Stimulated activated CD8-positive, alpha-beta memory T cell treated with anti-CD3 and anti-CD28 coated beads, Interleukin-7, amount 100 ng/mL, for 1 hour (primary cell): ENCODE measurements around the gene ITGAV.

Experiments used
- DNase-seq, 2 donors: peaks; one replicate each; pipeline ENCODE4 v3.0.0-alpha.2; 2020; ENCODE audit warnings: low read depth in 2 of 2

ITGAV gene

GRCh38 chr2:186670831-186671230 lies 81.0 kb downstream of the ITGAV start:
- no peak for DNase-seq

- DNase-seq: no peak
Measured at GRCh38 chr2:186675380-186675779, 85.5 kb downstream of the ITGAV start.

- DNase-seq: no peak
Measured at GRCh38 chr2:186683341-186683740, 93.5 kb downstream of the ITGAV start.

GRCh38 chr2:186687807-186688211 lies 98.0 kb downstream of the ITGAV start:
- DNase-seq: no peak

GRCh38 chr2:186688813-186689212 lies 99.0 kb downstream of the ITGAV start:
- no peak for DNase-seq

GRCh38 chr2:186690786-186691185 lies 100.9 kb downstream of the ITGAV start:
- DNase-seq: no peak

- DNase-seq: no peak
Measured at GRCh38 chr2:186691231-186691630, 101.4 kb downstream of the ITGAV start.

GRCh38 chr2:186691900-186692299 lies 102.0 kb downstream of the ITGAV start:
- no peak for DNase-seq

GRCh38 chr2:186693446-186693832 lies 103.6 kb downstream of the ITGAV start:
- DNase-seq: no peak

- DNase-seq: no peak
Measured at GRCh38 chr2:186695081-186695756, 105.4 kb downstream of the ITGAV start.

- DNase-seq: no peak
Measured at GRCh38 chr2:186696290-186696689, 106.4 kb downstream of the ITGAV start.

GRCh38 chr2:186696804-186697203 lies 106.9 kb downstream of the ITGAV start:
- no peak for DNase-seq

- DNase-seq: no peak
Measured at GRCh38 chr2:186697536-186697935, 107.7 kb downstream of the ITGAV start.

GRCh38 chr2:186699742-186700141 lies 109.9 kb downstream of the ITGAV start:
- no peak for DNase-seq

GRCh38 chr2:186702006-186702405 lies 112.2 kb downstream of the ITGAV start:
- no peak for DNase-seq

- no peak for DNase-seq
Measured at GRCh38 chr2:186702501-186702900, 112.6 kb downstream of the ITGAV start.

GRCh38 chr2:186704897-186705296 lies 115.0 kb downstream of the ITGAV start:
- DNase-seq: no peak

GRCh38 chr2:186709529-186710450 lies 119.9 kb downstream of the ITGAV start:
- no peak for DNase-seq

GRCh38 chr2:186713691-186714090 lies 123.8 kb downstream of the ITGAV start:
- DNase-seq: no peak

GRCh38 chr2:186714611-186715010 lies 124.8 kb downstream of the ITGAV start:
- DNase-seq: no peak

- no peak for DNase-seq
Measured at GRCh38 chr2:186716004-186716403, 126.1 kb downstream of the ITGAV start.

- DNase-seq: no peak
Measured at GRCh38 chr2:186716899-186717298, 127.0 kb downstream of the ITGAV start.
